ENCODE results near the gene FRMD3. TPM values are rescaled to one million over a fixed set of nuclear protein-coding genes. Genes with fewer than 3 reads are reported as not detected.

Gene FRMD3
- total RNA-seq, 1 experiment from 2014 or later = 0.55 TPM

- Mint-ChIP-seq H3K9me3 (peaks cover 5 to 16% of the 10 kb centered on the region in 2 experiments; a peak in 4 of 5 replicates), H3K36me3 (ENCODE audit: insufficient read depth in 1 of 3, low read depth in 3 of 3) (peaks cover 0 to 3% (median 1%) of the 10 kb centered on the region in 3 experiments; a peak in 3 of 7 replicates), H3K4me1 (no peaks in the 10 kb centered on the region), H3K27me3 (ENCODE audit: low read depth) (peaks cover 1% of the 10 kb centered on the region; the same call in 1 of the 2 replicates), H3K27ac (no peak overlapping the region), H3K4me3 (no peak overlapping the region)
- Histone ChIP-seq H4K91ac (ENCODE audit: insufficient read length, low read depth, low read length) (no peak overlapping the region), H3K4me2 (ENCODE audit: insufficient read depth, insufficient read length, low read length) (no peak overlapping the region), H3K18ac (ENCODE audit: insufficient read length, low read depth, low read length) (no peak overlapping the region), H3K79me1 (ENCODE audit: insufficient read depth, low read depth, low read length, poor library complexity, severe bottlenecking) (no peaks in the 10 kb centered on the region), H3K9ac (ENCODE audit: extremely low read depth, insufficient read length, low read length) (no peak overlapping the region), H2BK12ac (ENCODE audit: insufficient read length, low read depth, low read length) (no peak overlapping the region), H2BK15ac (ENCODE audit: low read depth, low read length) (no peak overlapping the region), H4K8ac (replicated peaks; ENCODE audit: insufficient read length, low read depth, low read length) (no peak overlapping the region), H2BK120ac (ENCODE audit: low read depth, low read length, poor library complexity, severe bottlenecking) (no peak overlapping the region), H3K23ac (ENCODE audit: insufficient read length, low read depth, low read length) (no peak overlapping the region), H3K23me2 (ENCODE audit: insufficient read length, low read depth, low read length, poor library complexity, severe bottlenecking) (no peaks in the 10 kb centered on the region), H3K56ac (ENCODE audit: insufficient read length, low read depth, low read length) (no peak overlapping the region), H3K27ac (ENCODE audit: insufficient read length, low read depth, low read length) (no peak overlapping the region), H4K20me1 (ENCODE audit: control insufficient read depth, insufficient read depth, insufficient read length) (no peaks in the 10 kb centered on the region), H3K4ac (ENCODE audit: low read depth, low read length) (no peak overlapping the region), H2AFZ (ENCODE audit: low read length) (no peak overlapping the region), H2BK20ac (ENCODE audit: low read depth, low read length, poor library complexity, severe bottlenecking) (no peak overlapping the region), H3K27me3 (ENCODE audit: insufficient read depth, low read length) (no peaks in the 10 kb centered on the region), H2BK5ac (ENCODE audit: insufficient read length, low read length) (no peak overlapping the region), H4K5ac (ENCODE audit: insufficient read length, low read depth, low read length) (no peak overlapping the region), H3K4me1 (ENCODE audit: insufficient read depth, low read length) (no peaks in the 10 kb centered on the region), H3K14ac (ENCODE audit: insufficient read depth, low read length) (no peak overlapping the region), H3K79me2 (ENCODE audit: insufficient read depth, low read length) (no peaks in the 10 kb centered on the region), H3T11ph (ENCODE audit: low read length) (no peak overlapping the region), H2AK5ac (ENCODE audit: insufficient read length, low read length) (no peak overlapping the region), H3K9me3 (ENCODE audit: control insufficient read depth, low read depth, low read length) (no peaks in the 10 kb centered on the region)
- no CpG with 5 or more reads among the region's 5 CpGs for WGBS (ENCODE audit: extremely low coverage, insufficient read length, low lambda C conversion rate)
- TF ChIP-seq, protein P1, sequence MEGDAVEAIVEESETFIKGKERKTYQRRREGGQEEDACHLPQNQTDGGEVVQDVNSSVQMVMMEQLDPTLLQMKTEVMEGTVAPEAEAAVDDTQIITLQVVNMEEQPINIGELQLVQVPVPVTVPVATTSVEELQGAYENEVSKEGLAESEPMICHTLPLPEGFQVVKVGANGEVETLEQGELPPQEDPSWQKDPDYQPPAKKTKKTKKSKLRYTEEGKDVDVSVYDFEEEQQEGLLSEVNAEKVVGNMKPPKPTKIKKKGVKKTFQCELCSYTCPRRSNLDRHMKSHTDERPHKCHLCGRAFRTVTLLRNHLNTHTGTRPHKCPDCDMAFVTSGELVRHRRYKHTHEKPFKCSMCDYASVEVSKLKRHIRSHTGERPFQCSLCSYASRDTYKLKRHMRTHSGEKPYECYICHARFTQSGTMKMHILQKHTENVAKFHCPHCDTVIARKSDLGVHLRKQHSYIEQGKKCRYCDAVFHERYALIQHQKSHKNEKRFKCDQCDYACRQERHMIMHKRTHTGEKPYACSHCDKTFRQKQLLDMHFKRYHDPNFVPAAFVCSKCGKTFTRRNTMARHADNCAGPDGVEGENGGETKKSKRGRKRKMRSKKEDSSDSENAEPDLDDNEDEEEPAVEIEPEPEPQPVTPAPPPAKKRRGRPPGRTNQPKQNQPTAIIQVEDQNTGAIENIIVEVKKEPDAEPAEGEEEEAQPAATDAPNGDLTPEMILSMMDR (conservative IDR thresholded peaks at IDR 0.05) = no peak
- DNase-seq = no peak
Measured at GRCh38 chr9:83257937-83258891, 280.0 kb downstream of the FRMD3 start.

Measured in H9 (cell line).